HCT116 (cell line): ENCODE results near the gene STRN3. TPM values are rescaled to one million over a fixed set of nuclear protein-coding genes. Genes with fewer than 3 reads are reported as not detected.
A peak's percentile ranks its signal among the peaks of the same experiment; 100 is the strongest.

Source experiments
- ATAC-seq: fragments of 200-7000 bp; cut with Tn5 transposase; 2 replicates; pipeline ENCODE4 v1.9.1; 2020; ENCODE audit warnings: mild to moderate bottlenecking, moderate library complexity
- BruUV-seq: library from RNA; stranded (reverse); fragments of 400-500 nt; replicated peaks from 2 replicates; lab custom pipeline; 2021; lab: Mats Ljungman, UMichigan
- CTCF ChIA-PET: fragments of 300-600 bp; sonication (Branson Sonifier 250); formaldehyde crosslinking; loops from one replicate; lab custom pipeline; 2021; ENCODE audit warnings: antibody characterized with exemption; lab: Charles Lee
- POLR2A ChIA-PET: fragments of 300-600, 350-600 bp; sonication (Branson Sonifier 250); formaldehyde crosslinking; loops from one replicate; lab custom pipeline; 2021; ENCODE audit warnings: antibody characterized with exemption; lab: Charles Lee
- RAD21 ChIA-PET, 2 experiments: fragments of 300-600 bp; sonication (Branson Sonifier 250); formaldehyde crosslinking; loops; one replicate each; lab custom pipeline; 2023; ENCODE audit warnings: low total read pairs in 2 of 2; ENCODE audit not compliant: uncharacterized antibody in 2 of 2, unreplicated experiment in 2 of 2, low non-redundant PET in 1 of 2; lab: Charles Lee
- DNase-seq: peaks from one replicate; pipeline ENCODE4 v3.0.0-alpha.2; 2010; ENCODE audit warnings: low read depth, low spot score
- H2AFZ ChIP-seq: fragments of 200-600 bp; shearing (Covaris generic), sonication (generic); 2 replicates; pipeline ENCODE4 v1.6.1; 2017; ENCODE audit warnings: low read depth, mixed run types, mixed read lengths, antibody characterized with exemption, low read length; ENCODE audit not compliant: poor library complexity, severe bottlenecking
- H3K27ac ChIP-seq: 2 replicates; pipeline ENCODE4 v1.5.1; 2012; ENCODE audit warnings: low read depth, low read length
- H3K27me3 ChIP-seq: fragments of 200-600 bp; sonication (generic); 2 replicates; pipeline ENCODE4 v1.6.1; 2016; ENCODE audit warnings: mixed run types, low read length, mixed read lengths; ENCODE audit not compliant: insufficient read depth
- H3K36me3 ChIP-seq, 2 experiments: fragments of 200-500 bp in 1 of 2; fragments of 200-600 bp in 1 of 2; sonication (Bioruptor generic) in 1 of 2; sonication (generic) in 1 of 2; 2 replicates each; pipeline versions ENCODE4 v1.5.1 to v1.6.1; 2014 to 2016; ENCODE audit warnings: low read length in 2 of 2, inconsistent platforms in 1 of 2, mixed read lengths in 1 of 2, mixed run types in 1 of 2; ENCODE audit not compliant: insufficient read depth in 2 of 2, control insufficient read depth in 1 of 2
- H3K4me1 ChIP-seq, 2 experiments: fragments of 200-600 bp in 1 of 2; sonication (generic) in 1 of 2; 2 replicates each; pipeline versions ENCODE4 v1.5.1 to v1.6.1; 2012 to 2017; ENCODE audit warnings: low read length in 2 of 2, inconsistent platforms in 1 of 2, mild to moderate bottlenecking in 1 of 2, mixed read lengths in 1 of 2, mixed run types in 1 of 2, moderate library complexity in 1 of 2; ENCODE audit not compliant: insufficient read depth in 2 of 2, control insufficient read depth in 1 of 2
- H3K4me2 ChIP-seq: fragments of 200-600 bp; sonication (generic); 2 replicates; pipeline ENCODE4 v1.6.1; 2017; ENCODE audit warnings: mixed run types, low read length, mixed read lengths
- H3K4me3 ChIP-seq, 2 experiments: fragments of 200-600 bp in 1 of 2; sonication (generic) in 1 of 2; replicated peaks in 1 of 2; 2 replicates each; pipeline ENCODE4 v1.5.1; 2011 to 2016; ENCODE audit warnings: low read length in 2 of 2, control low read depth in 1 of 2, low read depth in 1 of 2, mild to moderate bottlenecking in 1 of 2, mixed read lengths in 1 of 2, mixed run types in 1 of 2
- H3K79me2 ChIP-seq: fragments of 200-600 bp; sonication (generic); 2 replicates; pipeline ENCODE4 v1.6.1; 2017; ENCODE audit warnings: mild to moderate bottlenecking, mixed run types, low read length, moderate library complexity, mixed read lengths; ENCODE audit not compliant: insufficient read depth
- H3K9ac ChIP-seq: fragments of 200-600 bp; sonication (generic); 2 replicates; pipeline ENCODE4 v1.6.1; 2016; ENCODE audit warnings: low read length, mixed read lengths
- H3K9me2 ChIP-seq: fragments of 200-600 bp; sonication (generic), shearing (Covaris generic); 2 replicates; pipeline ENCODE4 v1.6.1; 2017; ENCODE audit warnings: mixed run types, mild to moderate bottlenecking, moderate library complexity; ENCODE audit not compliant: insufficient read depth
- H3K9me3 ChIP-seq, 2 experiments: fragments of 200-500 bp in 1 of 2; fragments of 200-600 bp in 1 of 2; sonication (Bioruptor generic) in 1 of 2; sonication (generic) in 1 of 2; 2 replicates each; pipeline ENCODE4 v1.6.1; 2014 to 2017; ENCODE audit warnings: low read length in 2 of 2, mixed read lengths in 2 of 2, inconsistent platforms in 1 of 2, low read depth in 1 of 2, mild to moderate bottlenecking in 1 of 2, mixed run types in 1 of 2, moderate library complexity in 1 of 2; ENCODE audit not compliant: control insufficient read depth in 1 of 2, insufficient read depth in 1 of 2
- H4K20me1 ChIP-seq: fragments of 200-600 bp; sonication (generic), shearing (Covaris generic); 2 replicates; pipeline ENCODE4 v1.6.1; 2017; ENCODE audit warnings: mixed run types, mild to moderate bottlenecking, moderate library complexity; ENCODE audit not compliant: insufficient read depth
- ATF3 ChIP-seq: IDR thresholded peaks from 2 replicates; pipeline ENCODE4 v1.6.1; 2012
- JUND ChIP-seq: IDR thresholded peaks from 2 replicates; pipeline ENCODE4 v1.6.1; 2012
- MAX ChIP-seq: IDR thresholded peaks from 2 replicates; pipeline ENCODE4 v1.6.1; 2012
- TCF7L2 ChIP-seq: IDR thresholded peaks from 2 replicates; pipeline ENCODE4 v1.7.0; 2011; ENCODE audit warnings: borderline replicate concordance, inconsistent platforms; ENCODE audit not compliant: insufficient read depth, insufficient read length; ENCODE audit errors: extremely low read depth
- YY1 ChIP-seq: IDR thresholded peaks from 2 replicates; pipeline ENCODE4 v1.6.1; 2011; ENCODE audit warnings: low read length, low read depth, moderate library complexity, mild to moderate bottlenecking; ENCODE audit not compliant: insufficient replicate concordance; ENCODE audit errors: extremely low read depth
- intact Hi-C: fragments of 100-400 bp; cut with micrococcal nuclease; formaldehyde crosslinking; loops from 2 replicates; pipeline ENCODE4 v1.10.0; 2022
- total RNA-seq: library from RNA; stranded (reverse); gene quantifications from one replicate; pipeline ENCODE4 v1.2.1, GENCODE V29; 2021; ENCODE audit not compliant: unreplicated experiment
- TF ChIP-seq, protein P1 (sequence below): IDR thresholded peaks from 2 replicates; pipeline ENCODE4 v1.6.1; 2012; ENCODE audit warnings: low read depth

Gene STRN3
- total RNA-seq, 1 experiment from 2014 or later = 43.4 TPM

DNA sequence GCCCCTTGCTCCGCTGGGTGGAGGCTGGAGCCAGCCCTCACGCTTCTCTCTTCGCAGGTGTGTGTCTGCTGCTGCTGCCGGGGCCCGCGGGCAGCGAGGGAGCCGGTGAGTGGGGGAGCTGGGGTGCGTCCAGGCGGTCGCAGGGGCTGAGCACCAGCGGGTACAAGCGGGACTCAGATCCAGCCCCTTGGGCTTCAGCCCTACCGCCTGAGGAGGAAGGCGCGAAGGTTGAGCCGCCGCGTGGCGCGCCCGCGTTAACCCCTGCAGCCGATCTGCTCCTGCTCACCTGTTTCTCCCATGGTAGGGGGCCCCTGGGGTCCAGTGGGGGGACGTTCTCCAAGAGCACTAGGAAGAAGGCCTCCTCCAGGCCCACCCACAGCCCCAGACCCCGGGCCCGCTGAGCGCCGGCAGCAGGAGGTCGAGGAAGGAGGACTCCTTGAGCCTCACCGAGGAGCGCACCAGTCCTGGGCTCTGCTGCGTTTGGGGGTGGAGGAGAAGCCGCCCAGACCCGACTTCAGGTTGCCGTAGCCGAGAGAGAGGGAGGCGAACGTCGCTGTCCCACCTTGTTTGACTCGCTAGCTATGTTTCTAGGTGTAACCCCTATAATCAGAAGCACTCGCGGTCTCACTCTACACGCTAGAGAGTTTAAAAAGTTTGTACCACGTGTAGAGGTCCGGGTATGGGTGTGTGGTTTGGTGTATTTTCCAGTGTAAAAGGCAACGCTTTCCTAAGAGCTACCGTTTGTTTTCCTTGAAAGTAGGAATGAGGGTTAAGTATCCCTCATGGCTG, 151.0 kb downstream of the STRN3 start:
- Histone ChIP-seq H3K4me1 (peaks cover 0 to 18% of the 10 kb centered on the region in 2 experiments; a peak in 3 of 4 replicates), H3K79me2 (no peaks in the 10 kb centered on the region), H2AFZ (no peak overlapping the region), H3K4me2 (peak overlapping the region; percentile 85), H3K9ac (peak overlapping the region; percentile 61; the same call in 1 of the 2 replicates), H3K9me3 (no peaks in the 10 kb centered on the region), H3K27me3 (no peaks in the 10 kb centered on the region), H4K20me1 (no peaks in the 10 kb centered on the region), H3K36me3 (no peaks in the 10 kb centered on the region), H3K4me3 (peak overlapping the region in 1 of 2 experiments; percentile 58; a peak in 2 of 4 replicates), H3K9me2 (no peaks in the 10 kb centered on the region), H3K27ac (peak overlapping the region; percentile 27; the same call in 1 of the 2 replicates)
- no TSS peak for BruUV-seq
- ChIA-PET RAD21 (no interaction called here), POLR2A (no interaction called here), CTCF (no interaction called here)
- no peak for ATAC-seq
- intact Hi-C loops = no loop called here
- DNase-seq = no peak
- no peak for TF ChIP-seq JUND
- no peak for TF ChIP-seq YY1
- no peak for TF ChIP-seq ATF3
- no peak for TF ChIP-seq MAX
- no peak for TF ChIP-seq TCF7L2
- TF ChIP-seq, protein P1, sequence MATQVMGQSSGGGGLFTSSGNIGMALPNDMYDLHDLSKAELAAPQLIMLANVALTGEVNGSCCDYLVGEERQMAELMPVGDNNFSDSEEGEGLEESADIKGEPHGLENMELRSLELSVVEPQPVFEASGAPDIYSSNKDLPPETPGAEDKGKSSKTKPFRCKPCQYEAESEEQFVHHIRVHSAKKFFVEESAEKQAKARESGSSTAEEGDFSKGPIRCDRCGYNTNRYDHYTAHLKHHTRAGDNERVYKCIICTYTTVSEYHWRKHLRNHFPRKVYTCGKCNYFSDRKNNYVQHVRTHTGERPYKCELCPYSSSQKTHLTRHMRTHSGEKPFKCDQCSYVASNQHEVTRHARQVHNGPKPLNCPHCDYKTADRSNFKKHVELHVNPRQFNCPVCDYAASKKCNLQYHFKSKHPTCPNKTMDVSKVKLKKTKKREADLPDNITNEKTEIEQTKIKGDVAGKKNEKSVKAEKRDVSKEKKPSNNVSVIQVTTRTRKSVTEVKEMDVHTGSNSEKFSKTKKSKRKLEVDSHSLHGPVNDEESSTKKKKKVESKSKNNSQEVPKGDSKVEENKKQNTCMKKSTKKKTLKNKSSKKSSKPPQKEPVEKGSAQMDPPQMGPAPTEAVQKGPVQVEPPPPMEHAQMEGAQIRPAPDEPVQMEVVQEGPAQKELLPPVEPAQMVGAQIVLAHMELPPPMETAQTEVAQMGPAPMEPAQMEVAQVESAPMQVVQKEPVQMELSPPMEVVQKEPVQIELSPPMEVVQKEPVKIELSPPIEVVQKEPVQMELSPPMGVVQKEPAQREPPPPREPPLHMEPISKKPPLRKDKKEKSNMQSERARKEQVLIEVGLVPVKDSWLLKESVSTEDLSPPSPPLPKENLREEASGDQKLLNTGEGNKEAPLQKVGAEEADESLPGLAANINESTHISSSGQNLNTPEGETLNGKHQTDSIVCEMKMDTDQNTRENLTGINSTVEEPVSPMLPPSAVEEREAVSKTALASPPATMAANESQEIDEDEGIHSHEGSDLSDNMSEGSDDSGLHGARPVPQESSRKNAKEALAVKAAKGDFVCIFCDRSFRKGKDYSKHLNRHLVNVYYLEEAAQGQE = no peak
